ENCODE data around the gene VSIG8.

VSIG8 gene

GRCh38 chr1:159848326-159848725, 14.1 kb downstream of the VSIG8 start:
- no peaks in the 10 kb centered on the region for H3K27me3 ChIP-seq (replicated peaks; ENCODE audit: control insufficient read depth, insufficient read depth, low read length, poor library complexity, severe bottlenecking)
- H3K27ac ChIP-seq (ENCODE audit: insufficient read depth, low read length, poor library complexity, severe bottlenecking), result no peak overlapping the region
- H3K4me1 ChIP-seq (ENCODE audit: control insufficient read depth, insufficient read depth, low read length, poor library complexity, severe bottlenecking), result no peaks in the 10 kb centered on the region
- DNase-seq, result no peak
- no peaks in the 10 kb centered on the region for H3K9me3 ChIP-seq (ENCODE audit: control insufficient read depth, low read length)
- H3K36me3 ChIP-seq (ENCODE audit: control insufficient read depth, insufficient read depth, low read length), result no peaks in the 10 kb centered on the region
- no peak overlapping the region for H3K4me3 ChIP-seq (ENCODE audit: insufficient read depth, low read depth, low read length, poor library complexity, severe bottlenecking)

- H3K27me3 ChIP-seq (replicated peaks; ENCODE audit: control insufficient read depth, insufficient read depth, low read length, poor library complexity, severe bottlenecking), result no peaks in the 10 kb centered on the region
Measured at GRCh38 chr1:159847231-159847630, 15.2 kb downstream of the VSIG8 start.

GRCh38 chr1:159845751-159846629, 16.5 kb downstream of the VSIG8 start:
- no peaks in the 10 kb centered on the region for H3K36me3 ChIP-seq (ENCODE audit: control insufficient read depth, insufficient read depth, low read length)
- H3K27ac ChIP-seq (ENCODE audit: insufficient read depth, low read length, poor library complexity, severe bottlenecking), result no peak overlapping the region
- no peak overlapping the region for H3K4me3 ChIP-seq (ENCODE audit: insufficient read depth, low read depth, low read length, poor library complexity, severe bottlenecking)
- DNase-seq, result no peak
- H3K9me3 ChIP-seq (ENCODE audit: control insufficient read depth, low read length), result no peaks in the 10 kb centered on the region
- no peaks in the 10 kb centered on the region for H3K27me3 ChIP-seq (replicated peaks; ENCODE audit: control insufficient read depth, insufficient read depth, low read length, poor library complexity, severe bottlenecking)
- H3K4me1 ChIP-seq (ENCODE audit: control insufficient read depth, insufficient read depth, low read length, poor library complexity, severe bottlenecking), result no peaks in the 10 kb centered on the region

More at GRCh38 chr1:159847231-159847630, 15.2 kb downstream of the VSIG8 start:
- DNase-seq, result no peak
- no peak overlapping the region for H3K27ac ChIP-seq (ENCODE audit: insufficient read depth, low read length, poor library complexity, severe bottlenecking)
- no peaks in the 10 kb centered on the region for H3K36me3 ChIP-seq (ENCODE audit: control insufficient read depth, insufficient read depth, low read length)
- no peak overlapping the region for H3K4me3 ChIP-seq (ENCODE audit: insufficient read depth, low read depth, low read length, poor library complexity, severe bottlenecking)
- H3K4me1 ChIP-seq (ENCODE audit: control insufficient read depth, insufficient read depth, low read length, poor library complexity, severe bottlenecking), result no peaks in the 10 kb centered on the region
- no peaks in the 10 kb centered on the region for H3K9me3 ChIP-seq (ENCODE audit: control insufficient read depth, low read length)

GRCh38 chr1:159843459-159843858, 19.0 kb downstream of the VSIG8 start:
- no peaks in the 10 kb centered on the region for H3K4me1 ChIP-seq (ENCODE audit: control insufficient read depth, insufficient read depth, low read length, poor library complexity, severe bottlenecking)
- H3K27me3 ChIP-seq (replicated peaks; ENCODE audit: control insufficient read depth, insufficient read depth, low read length, poor library complexity, severe bottlenecking), result no peaks in the 10 kb centered on the region
- no peak overlapping the region for H3K27ac ChIP-seq (ENCODE audit: insufficient read depth, low read length, poor library complexity, severe bottlenecking)
- H3K9me3 ChIP-seq (ENCODE audit: control insufficient read depth, low read length), result no peaks in the 10 kb centered on the region
- H3K4me3 ChIP-seq (ENCODE audit: insufficient read depth, low read depth, low read length, poor library complexity, severe bottlenecking), result no peak overlapping the region
- H3K36me3 ChIP-seq (ENCODE audit: control insufficient read depth, insufficient read depth, low read length), result no peaks in the 10 kb centered on the region
- DNase-seq, result no peak

- H3K4me3 ChIP-seq (ENCODE audit: insufficient read depth, low read depth, low read length, poor library complexity, severe bottlenecking), result no peak overlapping the region
- no peaks in the 10 kb centered on the region for H3K4me1 ChIP-seq (ENCODE audit: control insufficient read depth, insufficient read depth, low read length, poor library complexity, severe bottlenecking)
- DNase-seq, result no peak
- H3K27me3 ChIP-seq (replicated peaks; ENCODE audit: control insufficient read depth, insufficient read depth, low read length, poor library complexity, severe bottlenecking), result no peaks in the 10 kb centered on the region
- no peak overlapping the region for H3K27ac ChIP-seq (ENCODE audit: insufficient read depth, low read length, poor library complexity, severe bottlenecking)
- H3K9me3 ChIP-seq (ENCODE audit: control insufficient read depth, low read length), result no peaks in the 10 kb centered on the region
- H3K36me3 ChIP-seq (ENCODE audit: control insufficient read depth, insufficient read depth, low read length), result no peaks in the 10 kb centered on the region
Measured at GRCh38 chr1:159841749-159842148, 20.7 kb downstream of the VSIG8 start.

GRCh38 chr1:159839116-159839849, 23.2 kb downstream of the VSIG8 start:
- H3K27me3 ChIP-seq (replicated peaks; ENCODE audit: control insufficient read depth, insufficient read depth, low read length, poor library complexity, severe bottlenecking), result no peaks in the 10 kb centered on the region
- DNase-seq, result no peak

GRCh38 chr1:159838715-159839114, 23.7 kb downstream of the VSIG8 start:
- no peaks in the 10 kb centered on the region for H3K27me3 ChIP-seq (replicated peaks; ENCODE audit: control insufficient read depth, insufficient read depth, low read length, poor library complexity, severe bottlenecking)
- H3K36me3 ChIP-seq (ENCODE audit: control insufficient read depth, insufficient read depth, low read length), result no peaks in the 10 kb centered on the region

More at GRCh38 chr1:159839116-159839849, 23.2 kb downstream of the VSIG8 start:
- no peaks in the 10 kb centered on the region for H3K36me3 ChIP-seq (ENCODE audit: control insufficient read depth, insufficient read depth, low read length)
- H3K27ac ChIP-seq (ENCODE audit: insufficient read depth, low read length, poor library complexity, severe bottlenecking), result no peak overlapping the region
- H3K4me1 ChIP-seq (ENCODE audit: control insufficient read depth, insufficient read depth, low read length, poor library complexity, severe bottlenecking), result no peaks in the 10 kb centered on the region
- no peaks in the 10 kb centered on the region for H3K9me3 ChIP-seq (ENCODE audit: control insufficient read depth, low read length)
- H3K4me3 ChIP-seq (ENCODE audit: insufficient read depth, low read depth, low read length, poor library complexity, severe bottlenecking), result no peak overlapping the region

GRCh38 chr1:159835862-159836525, 26.5 kb downstream of the VSIG8 start:
- H3K27ac ChIP-seq (ENCODE audit: insufficient read depth, low read length, poor library complexity, severe bottlenecking), result no peak overlapping the region
- no peaks in the 10 kb centered on the region for H3K27me3 ChIP-seq (replicated peaks; ENCODE audit: control insufficient read depth, insufficient read depth, low read length, poor library complexity, severe bottlenecking)
- H3K4me3 ChIP-seq (ENCODE audit: insufficient read depth, low read depth, low read length, poor library complexity, severe bottlenecking), result no peak overlapping the region
- H3K9me3 ChIP-seq (ENCODE audit: control insufficient read depth, low read length), result no peaks in the 10 kb centered on the region
- H3K36me3 ChIP-seq (ENCODE audit: control insufficient read depth, insufficient read depth, low read length), result no peaks in the 10 kb centered on the region
- DNase-seq, result no peak
- no peaks in the 10 kb centered on the region for H3K4me1 ChIP-seq (ENCODE audit: control insufficient read depth, insufficient read depth, low read length, poor library complexity, severe bottlenecking)

More at GRCh38 chr1:159838715-159839114, 23.7 kb downstream of the VSIG8 start:
- Histone ChIP-seq H3K9me3 (ENCODE audit: control insufficient read depth, low read length) (no peaks in the 10 kb centered on the region), H3K4me1 (ENCODE audit: control insufficient read depth, insufficient read depth, low read length, poor library complexity, severe bottlenecking) (no peaks in the 10 kb centered on the region), H3K27ac (ENCODE audit: insufficient read depth, low read length, poor library complexity, severe bottlenecking) (no peak overlapping the region), H3K4me3 (ENCODE audit: insufficient read depth, low read depth, low read length, poor library complexity, severe bottlenecking) (no peak overlapping the region)
- no peak for DNase-seq

GRCh38 chr1:159835356-159835755, 27.1 kb downstream of the VSIG8 start:
- Histone ChIP-seq H3K9me3 (ENCODE audit: control insufficient read depth, low read length) (no peaks in the 10 kb centered on the region), H3K4me1 (ENCODE audit: control insufficient read depth, insufficient read depth, low read length, poor library complexity, severe bottlenecking) (no peaks in the 10 kb centered on the region), H3K27ac (ENCODE audit: insufficient read depth, low read length, poor library complexity, severe bottlenecking) (no peak overlapping the region), H3K4me3 (ENCODE audit: insufficient read depth, low read depth, low read length, poor library complexity, severe bottlenecking) (no peak overlapping the region), H3K27me3 (replicated peaks; ENCODE audit: control insufficient read depth, insufficient read depth, low read length, poor library complexity, severe bottlenecking) (no peaks in the 10 kb centered on the region), H3K36me3 (ENCODE audit: control insufficient read depth, insufficient read depth, low read length) (no peaks in the 10 kb centered on the region)
- DNase-seq, result no peak

All from effector memory CD4-positive, alpha-beta T cell (primary cell).